Endothelial cell (in vitro differentiated cells): ENCODE results near the gene SH2D2A. TPM values are rescaled to one million over a fixed set of nuclear protein-coding genes. Genes with fewer than 3 reads are reported as not detected.

ENCODE experiments used
- DNase-seq: peaks from one replicate; pipeline ENCODE4 v3.0.0; 2021; ENCODE audit warnings: low spot score
- H3K27ac Mint-ChIP-seq: one replicate; pipeline ENCODE4 v1.8.0; 2021; ENCODE audit warnings: mixed read lengths, inconsistent platforms; ENCODE audit not compliant: unreplicated experiment
- H3K27me3 Mint-ChIP-seq: one replicate; pipeline ENCODE4 v1.8.0; 2021; ENCODE audit warnings: mild to moderate bottlenecking, moderate library complexity, mixed read lengths, inconsistent platforms; ENCODE audit not compliant: unreplicated experiment
- H3K36me3 Mint-ChIP-seq: one replicate; pipeline ENCODE4 v1.8.0; 2021; ENCODE audit warnings: mild to moderate bottlenecking, low read depth, mixed read lengths, inconsistent platforms; ENCODE audit not compliant: unreplicated experiment
- H3K4me1 Mint-ChIP-seq: one replicate; pipeline ENCODE4 v1.8.0; 2021; ENCODE audit warnings: mild to moderate bottlenecking, mixed read lengths, inconsistent platforms; ENCODE audit not compliant: unreplicated experiment
- H3K4me3 Mint-ChIP-seq: one replicate; pipeline ENCODE4 v1.8.0; 2021; ENCODE audit warnings: mild to moderate bottlenecking, mixed read lengths, inconsistent platforms; ENCODE audit not compliant: unreplicated experiment
- H3K9me3 Mint-ChIP-seq: one replicate; pipeline ENCODE4 v1.8.0; 2021; ENCODE audit warnings: mixed read lengths, inconsistent platforms; ENCODE audit not compliant: unreplicated experiment
- CTCF ChIP-seq: fragments of 200-600 bp; sonication (generic); IDR thresholded peaks from one replicate; pipeline ENCODE4 v1.5.0; 2021; ENCODE audit warnings: antibody characterized with exemption; ENCODE audit not compliant: unreplicated experiment
- total RNA-seq: library from RNA; stranded (reverse); fragmentation: NEBNext Ultra II Directional; extraction: Animal tissue kit (Norgen Biotek cat#: 25700); gene quantifications from one replicate; pipeline ENCODE4 v1.2.1, GENCODE V29; 2021; ENCODE audit not compliant: unreplicated experiment

The SH2D2A gene
- total RNA-seq, 1 donor from 2014 or later, result not detected

DNA sequence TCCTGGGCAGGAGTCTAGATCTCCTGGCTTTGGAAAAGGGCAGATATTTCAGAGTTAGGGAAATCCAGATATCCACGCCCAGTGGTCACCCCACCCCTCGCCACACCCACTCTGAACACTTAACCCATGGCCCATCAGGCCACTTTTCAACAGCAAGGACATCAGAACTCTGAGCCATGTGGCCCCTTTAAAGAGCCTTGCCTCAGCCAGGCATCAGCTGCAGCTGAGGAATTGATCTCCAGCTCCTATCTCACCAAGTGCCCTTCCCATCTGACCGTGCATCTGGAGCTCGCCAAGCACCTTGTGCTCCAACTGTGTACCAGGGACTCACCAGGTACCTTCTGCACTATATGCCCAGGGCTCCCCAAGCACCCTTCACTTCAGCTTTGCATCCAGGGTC, 20.2 kb upstream of the SH2D2A start:
- no peaks in the 10 kb centered on the region for H3K9me3 Mint-ChIP-seq
- H3K27ac Mint-ChIP-seq, result no peak overlapping the region

GRCh38 chr1:156836041-156836654, 19.5 kb upstream of the SH2D2A start:
- Mint-ChIP-seq H3K4me3 (no peak overlapping the region), H3K9me3 (no peaks in the 10 kb centered on the region), H3K4me1 (no peaks in the 10 kb centered on the region), H3K27me3 (peaks cover 4% of the 10 kb centered on the region), H3K36me3 (no peaks in the 10 kb centered on the region), H3K27ac (no peak overlapping the region)
- TF ChIP-seq CTCF, result no peak
- DNase-seq, result no peak

More for the DNA sequence above, 20.2 kb upstream of the SH2D2A start:
- TF ChIP-seq CTCF, result no peak
- no peak for DNase-seq
- Mint-ChIP-seq H3K27me3 (peaks cover 4% of the 10 kb centered on the region), H3K36me3 (no peaks in the 10 kb centered on the region), H3K4me1 (no peaks in the 10 kb centered on the region), H3K4me3 (no peak overlapping the region)

DNA sequence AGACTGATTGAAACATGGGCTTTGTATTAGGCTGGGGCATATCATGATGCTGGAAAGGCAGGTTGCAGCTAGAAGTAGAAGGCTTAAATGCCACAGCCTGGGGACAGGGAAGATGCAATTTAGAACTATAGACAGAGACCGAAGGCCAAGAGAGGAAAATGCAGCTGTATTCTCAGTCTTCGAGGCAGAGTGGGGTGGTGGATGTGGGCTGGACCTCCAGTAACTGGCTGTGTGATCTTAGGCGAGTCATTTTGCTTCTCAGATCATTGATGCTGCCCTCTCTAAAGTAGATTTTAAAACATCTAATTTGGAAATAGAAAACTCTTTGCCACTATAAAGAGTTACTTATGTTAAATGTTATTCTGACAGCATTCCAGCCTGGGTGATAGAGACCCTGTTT, 17.7 kb upstream of the SH2D2A start:
- H3K4me3 Mint-ChIP-seq, result no peak overlapping the region
- H3K9me3 Mint-ChIP-seq, result no peaks in the 10 kb centered on the region
- no peak for TF ChIP-seq CTCF
- H3K36me3 Mint-ChIP-seq, result no peaks in the 10 kb centered on the region
- peaks cover 4% of the 10 kb centered on the region for H3K27me3 Mint-ChIP-seq
- no peaks in the 10 kb centered on the region for H3K4me1 Mint-ChIP-seq
- DNase-seq, result no peak
- H3K27ac Mint-ChIP-seq, result no peak overlapping the region

GRCh38 chr1:156833603-156834002, 17.0 kb upstream of the SH2D2A start:
- DNase-seq, result no peak
- no peak for TF ChIP-seq CTCF
- Mint-ChIP-seq H3K9me3 (no peaks in the 10 kb centered on the region), H3K36me3 (no peaks in the 10 kb centered on the region), H3K27ac (no peak overlapping the region), H3K4me3 (no peak overlapping the region), H3K27me3 (peaks cover 9% of the 10 kb centered on the region), H3K4me1 (no peaks in the 10 kb centered on the region)

- no peak for DNase-seq
Observed at GRCh38 chr1:156832434-156832833, 15.8 kb upstream of the SH2D2A start.

More at GRCh38 chr1:156832434-156832833, 15.8 kb upstream of the SH2D2A start:
- H3K4me1 Mint-ChIP-seq, result no peaks in the 10 kb centered on the region
- no peak overlapping the region for H3K4me3 Mint-ChIP-seq
- no peaks in the 10 kb centered on the region for H3K9me3 Mint-ChIP-seq
- H3K36me3 Mint-ChIP-seq, result no peaks in the 10 kb centered on the region
- H3K27me3 Mint-ChIP-seq, result peaks cover 7% of the 10 kb centered on the region
- H3K27ac Mint-ChIP-seq, result no peak overlapping the region
- TF ChIP-seq CTCF, result no peak
